B cell (primary cell): ENCODE data around the gene OR51S1. TPM values are rescaled to one million over a fixed set of nuclear protein-coding genes. Genes with fewer than 3 reads are reported as not detected.

Experiments
- ATAC-seq: fragments of 200-7000 bp; cut with Tn5 transposase; one replicate; pipeline ENCODE4 v1.10.0; 2021; ENCODE audit warnings: low read depth, mild to moderate bottlenecking, moderate number of reproducible peaks, moderate library complexity
- CTCF ChIA-PET: fragments of 350-600 bp; sonication (Branson Sonifier 250); formaldehyde crosslinking; loops from one replicate; lab custom pipeline; 2021; ENCODE audit warnings: antibody characterized with exemption, inconsistent platforms; lab: Charles Lee
- POLR2A ChIA-PET: fragments of 350-600 bp; sonication (Branson Sonifier 250); formaldehyde crosslinking; loops from one replicate; lab custom pipeline; 2021; ENCODE audit warnings: antibody characterized with exemption; lab: Charles Lee
- DNase-seq: peaks from one replicate; pipeline ENCODE4 v3.0.0; 2013
- H2AFZ ChIP-seq: 2 replicates; pipeline ENCODE4 v1.6.1; 2012; ENCODE audit warnings: mild to moderate bottlenecking, low read depth, low read length; ENCODE audit not compliant: insufficient read depth, poor library complexity, severe bottlenecking
- H3K27ac ChIP-seq, 2 donors: 1 replicate in 1 of 2; 2 replicates in 1 of 2; pipeline ENCODE4 v1.5.1; 2012 to 2013; ENCODE audit warnings: low read length in 2 of 2, mild to moderate bottlenecking in 2 of 2, moderate library complexity in 1 of 2
- H3K27me3 ChIP-seq, 4 experiments: fragments of 200-600 bp in 1 of 4; sonication (generic) in 1 of 4; replicated peaks in 1 of 4; 1 replicate in 2 of 4; 2 replicates in 2 of 4; pipeline versions ENCODE4 v1.6.1 to v1.7.0; 2013 to 2016; ENCODE audit warnings: low read length in 3 of 4, mild to moderate bottlenecking in 2 of 4, mixed read lengths in 1 of 4, moderate library complexity in 1 of 4; ENCODE audit not compliant: insufficient read depth in 4 of 4, control insufficient read depth in 3 of 4; ENCODE audit errors: control extremely low read depth in 1 of 4
- H3K36me3 ChIP-seq, 2 experiments: replicated peaks in 1 of 2; 1 replicate in 1 of 2; 2 replicates in 1 of 2; pipeline versions ENCODE4 v1.6.1 to v1.7.1; 2013; ENCODE audit warnings: low read length in 1 of 2; ENCODE audit not compliant: insufficient read depth in 2 of 2, control insufficient read depth in 1 of 2; ENCODE audit errors: control extremely low read depth in 1 of 2, extremely low read depth in 1 of 2
- H3K4me1 ChIP-seq, 2 donors: fragments of 200-600 bp in 1 of 2; sonication (generic) in 1 of 2; 1 replicate in 1 of 2; 2 replicates in 1 of 2; pipeline versions ENCODE4 v1.5.1 to v1.6.1; 2013 to 2017; ENCODE audit warnings: low read length in 2 of 2; ENCODE audit not compliant: control insufficient read depth in 2 of 2, insufficient read depth in 2 of 2
- H3K4me2 ChIP-seq: replicated peaks from 2 replicates; pipeline ENCODE3; 2012; ENCODE audit warnings: mild to moderate bottlenecking, low read depth, low read length; ENCODE audit not compliant: poor library complexity, severe bottlenecking
- H3K4me3 ChIP-seq, 5 experiments: fragments of 200-600 bp in 1 of 5; sonication (generic) in 1 of 5; 1 replicate in 3 of 5; 2 replicates in 2 of 5; pipeline versions ENCODE4 v1.5.1 to v1.7.0; 2011 to 2016; ENCODE audit warnings: low read length in 4 of 5, mild to moderate bottlenecking in 4 of 5, low read depth in 2 of 5, control low read depth in 1 of 5, moderate library complexity in 1 of 5; ENCODE audit not compliant: insufficient read depth in 1 of 5; ENCODE audit errors: control extremely low read depth in 1 of 5, extremely low read depth in 1 of 5
- H3K79me2 ChIP-seq: fragments of 200-600 bp; sonication (generic); one replicate; pipeline ENCODE4 v1.6.0; 2016; ENCODE audit warnings: low read length; ENCODE audit not compliant: control insufficient read depth, insufficient read depth
- H3K9ac ChIP-seq: fragments of 200-600 bp; sonication (generic); 2 replicates; pipeline ENCODE4 v1.6.1; 2017; ENCODE audit warnings: mild to moderate bottlenecking, low read length, moderate library complexity
- H3K9me3 ChIP-seq, 3 donors: one replicate each; pipeline versions ENCODE4 v1.6.1 to v1.7.1; 2013; ENCODE audit warnings: low read length in 2 of 3; ENCODE audit not compliant: control insufficient read depth in 2 of 3, insufficient read depth in 1 of 3; ENCODE audit errors: control extremely low read depth in 1 of 3
- H4K20me1 ChIP-seq: 2 replicates; pipeline ENCODE4 v1.6.0; 2012; ENCODE audit warnings: mild to moderate bottlenecking, low read length; ENCODE audit not compliant: insufficient read depth, control insufficient read depth, poor library complexity, severe bottlenecking
- H3K27ac Mint-ChIP-seq: one replicate; pipeline ENCODE4 v1.8.0; 2021; ENCODE audit warnings: mixed read lengths
- H3K27me3 Mint-ChIP-seq: one replicate; pipeline ENCODE4 v1.8.0; 2021; ENCODE audit warnings: mixed read lengths
- H3K4me1 Mint-ChIP-seq: one replicate; pipeline ENCODE4 v1.8.0; 2021; ENCODE audit warnings: mixed read lengths
- H3K4me3 Mint-ChIP-seq: one replicate; pipeline ENCODE4 v1.8.0; 2021; ENCODE audit warnings: mixed read lengths
- H3K9me3 Mint-ChIP-seq: one replicate; pipeline ENCODE4 v1.8.0; 2022; ENCODE audit warnings: mixed read lengths; ENCODE audit not compliant: insufficient read depth
- EZH2 ChIP-seq: IDR thresholded peaks from 2 replicates; pipeline ENCODE4 v1.6.1; 2012; ENCODE audit warnings: borderline replicate concordance, low read depth, mild to moderate bottlenecking, moderate library complexity, low read length; ENCODE audit not compliant: insufficient read depth, poor library complexity, severe bottlenecking
- WGBS: methylation state at CpG from one replicate; pipeline ENCODE4 v1.1.5; 2013; ENCODE audit warnings: missing lambda C conversion rate; ENCODE audit not compliant: insufficient coverage; 5-methylcytosine and 5-hydroxymethylcytosine counted together
- intact Hi-C: fragments of 100-400 bp; cut with micrococcal nuclease; formaldehyde crosslinking; loops from one replicate; pipeline ENCODE4 v1.10.0; 2022
- polyA minus RNA-seq: library from RNA; depleted of rRNA, polyadenylated mRNA; stranded (reverse); fragments of >200 nt; gene quantifications from 2 replicates; pipeline ENCODE4 v1.2.3, GENCODE V29; 2012
- polyA plus RNA-seq: library from polyadenylated mRNA; depleted of rRNA; stranded (reverse); fragments of >200 nt; gene quantifications from 2 replicates; pipeline ENCODE4 v1.2.3, GENCODE V29; 2012
- total RNA-seq, 2 donors: library from RNA; stranded (reverse); fragments of 120-200 nt in 1 of 2; gene quantifications; 1 replicate in 1 of 2; 2 replicates in 1 of 2; pipeline versions ENCODE4 v1.2.3 to v1.2.4, GENCODE V29; 2013 to 2022
- TF ChIP-seq, protein P1 (sequence below): fragments of 200-600 bp; IDR thresholded peaks from one replicate; pipeline ENCODE4 v1.8.0; 2022; ENCODE audit warnings: antibody characterized with exemption, mild to moderate bottlenecking

The OR51S1 gene
- total RNA-seq (not detected in 2 replicates), polyA plus RNA-seq (not detected in 2 replicates), polyA minus RNA-seq (not detected in 2 replicates)
- total RNA-seq (2013) = not detected

DNA sequence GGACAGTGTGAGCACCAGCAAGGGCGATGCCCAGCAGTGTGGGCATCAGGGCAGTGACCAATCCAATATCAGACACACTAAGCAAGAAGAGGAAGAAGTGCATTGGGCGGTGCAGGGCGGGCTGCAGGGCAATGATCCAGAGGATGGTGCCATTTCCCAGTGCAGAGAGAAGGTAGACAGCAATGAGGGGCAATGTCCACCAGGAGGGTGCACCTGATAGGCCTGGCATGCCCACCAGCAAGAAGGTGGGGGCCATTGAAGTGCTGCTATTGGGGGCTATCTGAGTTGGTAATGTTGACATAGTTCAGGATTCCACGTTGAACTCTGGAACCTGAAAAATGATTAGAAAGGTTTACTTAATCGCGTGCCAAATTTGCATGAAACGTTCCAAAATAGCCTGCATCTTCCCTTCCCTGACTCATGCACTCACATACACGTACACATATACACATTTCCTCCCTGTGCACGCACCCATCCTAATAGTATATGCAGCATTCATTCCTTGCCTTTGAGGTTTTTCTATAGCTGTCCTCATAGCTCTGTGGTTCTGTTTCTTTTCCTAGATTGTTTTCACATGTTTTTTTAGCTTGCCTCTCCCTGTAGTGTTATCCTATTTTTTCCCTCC is at the start of gene OR51S1:
OR51S1 (minus strand) TSS at position 301 of the 625 bp plus-strand sequence; CDS start at position 301, 0 bp downstream.
- no peak within 1 kb of the TSS for H3K4me3 ChIP-seq
- intact Hi-C loops = no loop called here
- no peak within 1 kb of the TSS for H3K9ac ChIP-seq
- Mint-ChIP-seq H3K4me3 (no peak within 1 kb of the TSS), H3K27me3 (peaks cover 20% of the 10 kb centered on the region), H3K27ac (no peak within 1 kb of the TSS), H3K4me1 (no peaks in the 10 kb centered on the region), H3K9me3 (no peaks in the 10 kb centered on the region)
- ChIA-PET CTCF (no interaction called here), POLR2A (no interaction called here)
- H3K4me2 ChIP-seq = no peak within 1 kb of the TSS
- DNase-seq = no peak
- H3K27ac ChIP-seq = no peak within 1 kb of the TSS
- WGBS = 83% methylated on average over 5 of the region's 9 CpGs
- ATAC-seq = no peak
- no peak for TF ChIP-seq EZH2
- TF ChIP-seq, protein P1, sequence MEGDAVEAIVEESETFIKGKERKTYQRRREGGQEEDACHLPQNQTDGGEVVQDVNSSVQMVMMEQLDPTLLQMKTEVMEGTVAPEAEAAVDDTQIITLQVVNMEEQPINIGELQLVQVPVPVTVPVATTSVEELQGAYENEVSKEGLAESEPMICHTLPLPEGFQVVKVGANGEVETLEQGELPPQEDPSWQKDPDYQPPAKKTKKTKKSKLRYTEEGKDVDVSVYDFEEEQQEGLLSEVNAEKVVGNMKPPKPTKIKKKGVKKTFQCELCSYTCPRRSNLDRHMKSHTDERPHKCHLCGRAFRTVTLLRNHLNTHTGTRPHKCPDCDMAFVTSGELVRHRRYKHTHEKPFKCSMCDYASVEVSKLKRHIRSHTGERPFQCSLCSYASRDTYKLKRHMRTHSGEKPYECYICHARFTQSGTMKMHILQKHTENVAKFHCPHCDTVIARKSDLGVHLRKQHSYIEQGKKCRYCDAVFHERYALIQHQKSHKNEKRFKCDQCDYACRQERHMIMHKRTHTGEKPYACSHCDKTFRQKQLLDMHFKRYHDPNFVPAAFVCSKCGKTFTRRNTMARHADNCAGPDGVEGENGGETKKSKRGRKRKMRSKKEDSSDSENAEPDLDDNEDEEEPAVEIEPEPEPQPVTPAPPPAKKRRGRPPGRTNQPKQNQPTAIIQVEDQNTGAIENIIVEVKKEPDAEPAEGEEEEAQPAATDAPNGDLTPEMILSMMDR = no peak
- H4K20me1 ChIP-seq = no peaks in the 10 kb centered on the region
- H3K27me3 ChIP-seq = no peaks in the 10 kb centered on the region
- no peaks in the 10 kb centered on the region for H3K4me1 ChIP-seq
- H3K79me2 ChIP-seq = no peaks in the 10 kb centered on the region
- no peaks in the 10 kb centered on the region for H3K36me3 ChIP-seq
- H2AFZ ChIP-seq = no peak within 1 kb of the TSS
- peaks cover 0 to 3% (median 0%) of the 10 kb centered on the region in 3 donors for H3K9me3 ChIP-seq

DNA sequence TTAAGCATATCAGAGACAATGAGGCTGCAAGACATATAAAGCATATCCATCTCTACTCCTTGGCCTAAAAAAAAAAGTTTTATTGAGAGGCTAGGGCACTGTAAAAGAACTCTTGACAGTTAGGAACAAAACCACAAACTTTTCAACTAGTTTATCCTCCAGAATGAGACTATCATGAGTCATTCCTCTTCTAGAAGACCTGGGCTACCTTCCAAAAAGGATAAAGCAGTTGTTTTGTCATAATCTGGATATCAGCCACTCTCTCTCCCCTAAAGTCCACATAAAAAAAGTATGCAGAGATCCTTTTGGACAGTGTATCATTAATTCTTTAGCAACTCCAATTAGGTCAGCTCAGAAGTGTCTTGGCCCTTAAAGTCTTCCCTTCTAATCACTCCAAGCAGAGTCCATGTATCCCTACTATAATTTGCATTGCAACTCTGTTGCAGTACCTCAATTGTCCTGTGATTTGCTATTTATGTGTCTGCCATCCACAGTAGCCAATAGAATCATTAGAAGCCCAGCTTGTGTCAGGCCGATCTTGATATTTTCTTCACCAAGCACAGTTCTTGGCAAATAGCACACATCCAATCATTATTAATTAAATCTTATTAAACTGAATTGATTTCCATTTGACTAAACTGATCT is 43.1 kb upstream of the OR51S1 start:
- TF ChIP-seq, protein P1 = no peak
- no peak for TF ChIP-seq EZH2
- Histone ChIP-seq H3K4me1 (no peaks in the 10 kb centered on the region), H3K27me3 (peaks cover 0 to 2% (median 0%) of the 10 kb centered on the region in 4 experiments), H3K9me3 (no peaks in the 10 kb centered on the region), H3K4me3 (no peak overlapping the region), H3K79me2 (no peaks in the 10 kb centered on the region), H2AFZ (no peak overlapping the region), H3K36me3 (no peaks in the 10 kb centered on the region), H3K27ac (no peak overlapping the region), H4K20me1 (no peaks in the 10 kb centered on the region), H3K9ac (no peak overlapping the region), H3K4me2 (no peak overlapping the region)
- H3K27me3 Mint-ChIP-seq = peaks cover 16% of the 10 kb centered on the region
- intact Hi-C loops = no loop called here
- no peaks in the 10 kb centered on the region for H3K9me3 Mint-ChIP-seq
- no CpG with 5 or more reads among the region's 1 CpG for WGBS
- ChIA-PET CTCF (no interaction called here), POLR2A (no interaction called here)
- no peak for ATAC-seq
- no peak for DNase-seq
- no peak overlapping the region for H3K4me3 Mint-ChIP-seq
- H3K4me1 Mint-ChIP-seq = no peaks in the 10 kb centered on the region
- H3K27ac Mint-ChIP-seq = no peak overlapping the region
